DND-41 (cell line): ENCODE data around the gene FRMD8.

Source experiments
- EZH2 ChIP-seq: IDR thresholded peaks from 3 replicates; pipeline ENCODE4 v1.6.1; 2012; ENCODE audit warnings: borderline replicate concordance, low read depth, mild to moderate bottlenecking, moderate library complexity, low read length, inconsistent platforms; ENCODE audit not compliant: severe bottlenecking
- TF ChIP-seq, protein P1 (sequence below): IDR thresholded peaks from 2 replicates; pipeline ENCODE4 v1.5.1; 2012; ENCODE audit warnings: borderline replicate concordance, low read length, moderate library complexity, mild to moderate bottlenecking; ENCODE audit not compliant: poor library complexity, severe bottlenecking; ENCODE audit errors: extremely low read depth

DNA sequence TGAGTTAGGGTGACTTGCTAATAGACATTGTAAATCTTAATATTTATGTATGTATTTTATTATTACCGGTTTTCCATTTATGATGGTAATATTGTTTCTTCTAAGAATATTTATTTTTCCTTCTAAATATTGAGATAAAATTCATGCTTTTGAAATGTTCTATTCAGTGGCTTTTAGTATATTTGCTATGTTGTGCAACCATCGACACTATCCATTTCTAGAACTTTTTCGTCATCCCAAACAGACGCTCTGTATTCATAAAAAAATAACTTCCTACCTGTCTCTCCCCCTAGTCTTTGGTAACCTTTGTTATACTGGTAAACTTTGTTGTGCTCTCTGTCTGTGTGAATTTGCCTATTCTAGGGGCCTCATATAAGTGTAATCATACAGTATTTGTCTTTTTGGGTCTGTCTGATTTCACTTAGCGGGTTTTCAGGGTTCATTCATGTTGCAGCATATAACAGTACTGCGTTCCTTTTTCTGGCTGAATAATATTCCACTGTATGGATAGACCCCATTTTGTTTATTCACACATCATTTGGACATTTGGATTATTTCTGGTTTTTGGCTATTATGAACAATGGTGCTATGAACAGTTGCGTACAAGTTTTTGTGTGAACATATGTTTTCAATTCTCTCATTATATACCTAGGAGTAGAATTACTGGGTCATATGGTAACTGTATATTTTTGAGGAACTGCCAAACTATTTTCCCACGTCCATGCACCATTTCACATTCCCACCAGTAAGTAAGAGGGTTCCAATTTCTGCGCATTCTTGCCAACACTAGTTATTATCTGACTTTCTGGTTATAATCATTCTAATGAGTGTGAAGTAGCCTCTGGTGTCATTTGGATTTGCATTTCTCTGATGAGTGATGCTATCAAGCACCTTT, 52.1 kb downstream of the FRMD8 start:
- TF ChIP-seq, protein P1, sequence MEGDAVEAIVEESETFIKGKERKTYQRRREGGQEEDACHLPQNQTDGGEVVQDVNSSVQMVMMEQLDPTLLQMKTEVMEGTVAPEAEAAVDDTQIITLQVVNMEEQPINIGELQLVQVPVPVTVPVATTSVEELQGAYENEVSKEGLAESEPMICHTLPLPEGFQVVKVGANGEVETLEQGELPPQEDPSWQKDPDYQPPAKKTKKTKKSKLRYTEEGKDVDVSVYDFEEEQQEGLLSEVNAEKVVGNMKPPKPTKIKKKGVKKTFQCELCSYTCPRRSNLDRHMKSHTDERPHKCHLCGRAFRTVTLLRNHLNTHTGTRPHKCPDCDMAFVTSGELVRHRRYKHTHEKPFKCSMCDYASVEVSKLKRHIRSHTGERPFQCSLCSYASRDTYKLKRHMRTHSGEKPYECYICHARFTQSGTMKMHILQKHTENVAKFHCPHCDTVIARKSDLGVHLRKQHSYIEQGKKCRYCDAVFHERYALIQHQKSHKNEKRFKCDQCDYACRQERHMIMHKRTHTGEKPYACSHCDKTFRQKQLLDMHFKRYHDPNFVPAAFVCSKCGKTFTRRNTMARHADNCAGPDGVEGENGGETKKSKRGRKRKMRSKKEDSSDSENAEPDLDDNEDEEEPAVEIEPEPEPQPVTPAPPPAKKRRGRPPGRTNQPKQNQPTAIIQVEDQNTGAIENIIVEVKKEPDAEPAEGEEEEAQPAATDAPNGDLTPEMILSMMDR, result no peak
- no peak for TF ChIP-seq EZH2
